NB4 (cell line): Measurements from ENCODE around the gene KDM4C.

Source experiments
- CTCF ChIP-seq: IDR thresholded peaks from one replicate; pipeline ENCODE4 v1.5.1; 2012; ENCODE audit warnings: low read depth, low read length
- MAX ChIP-seq: IDR thresholded peaks from 2 replicates; pipeline ENCODE4 v1.6.1; 2011; ENCODE audit warnings: low read depth, low read length
- POLR2A ChIP-seq: IDR thresholded peaks from 2 replicates; pipeline ENCODE4 v1.6.1; 2011; ENCODE audit warnings: mild to moderate bottlenecking; ENCODE audit not compliant: insufficient read length; ENCODE audit errors: extremely low read depth

GRCh38 chr9:7042124-7042523 is 284.4 kb downstream of the KDM4C start:
- TF ChIP-seq CTCF = no peak
- no peak for TF ChIP-seq MAX
- no peak for TF ChIP-seq POLR2A
